ENCODE results near the gene NR2C2. TPM values are rescaled to one million over a fixed set of nuclear protein-coding genes. Genes with fewer than 3 reads are reported as not detected.
"Not testable (repeated sequence)": the region's sequence is repeated elsewhere in the genome, so short reads cannot be mapped to it uniquely, and the experiment has no call there.

The NR2C2 gene
- total and polyA plus RNA-seq, 2 of the 13 experiments (the other 11 are each of a cell fraction or from before 2014, with no cell fraction given), result 7.8 to 11.8 TPM

DNA sequence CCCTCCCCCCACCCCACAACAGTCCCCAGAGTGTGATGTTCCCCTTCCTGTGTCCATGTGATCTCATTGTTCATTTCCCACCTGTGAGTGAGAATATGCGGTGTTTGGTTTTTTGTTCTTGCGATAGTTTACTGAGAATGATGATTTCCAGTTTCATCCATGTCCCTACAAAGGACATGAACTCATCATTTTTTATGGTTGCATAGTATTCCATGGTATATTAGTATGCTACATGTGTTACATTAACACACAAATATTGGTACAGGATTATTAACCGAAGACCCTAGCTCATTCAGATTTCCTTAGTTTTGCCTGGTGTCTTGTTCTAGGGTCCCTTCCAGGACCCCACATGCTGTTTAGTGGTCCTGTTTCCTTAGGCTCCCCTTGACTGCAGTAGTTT lies 43.9 kb upstream of the NR2C2 start:
- in situ Hi-C loops (cut with HindIII; ENCODE audit: extremely low pct_ligation_motif_present, low pct_unique_long_range_greater_than_20kb); POLR2A ChIA-PET: not testable (repeated sequence)

DNA sequence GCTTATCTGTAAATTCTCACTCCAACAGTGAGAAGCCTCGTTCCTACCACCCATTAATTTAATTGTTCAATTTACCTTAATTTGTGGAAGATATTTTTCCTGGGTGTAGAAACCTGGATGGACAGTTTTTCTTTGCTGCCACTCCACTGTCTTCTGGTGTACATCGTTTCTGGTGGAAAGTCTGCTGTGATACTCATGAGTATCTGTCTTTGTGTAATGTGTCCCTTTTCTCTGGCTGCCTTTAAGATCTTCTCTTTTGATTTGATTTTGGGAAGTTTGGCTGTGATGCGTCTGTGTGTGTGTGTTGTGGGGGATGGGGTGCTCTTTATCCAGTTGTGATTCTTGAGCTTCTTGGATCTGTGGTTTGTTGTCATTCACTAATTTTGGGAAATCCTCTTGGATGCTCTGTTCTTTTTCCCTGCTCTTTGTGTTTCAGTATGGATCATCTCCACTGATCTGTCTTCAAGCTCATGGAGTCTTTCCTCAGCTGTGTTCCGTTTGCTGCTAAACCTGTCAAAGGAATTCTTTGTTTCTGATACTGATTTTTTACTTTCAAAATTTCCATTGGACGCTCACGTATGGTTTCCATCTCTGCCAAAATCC lies 42.2 kb upstream of the NR2C2 start:
- TF ChIP-seq ZNF317 (CRISPR knock-in tag; IDR thresholded peaks at IDR 0.05) (peak; percentile 99), ZNF773 (CRISPR knock-in tag; IDR thresholded peaks at IDR 0.05; ENCODE audit: borderline replicate concordance) (no peak)
- H4K20me1 ChIP-seq (ENCODE audit: insufficient read depth, low read length), result no peaks in the 10 kb centered on the region
- H3K4me1 ChIP-seq (ENCODE audit: insufficient read depth, low read length), result peaks cover 16% of the 10 kb centered on the region
- no peak overlapping the region for H2AFZ ChIP-seq (ENCODE audit: low read length)
- no peaks in the 10 kb centered on the region for H3K36me3 ChIP-seq (replicated peaks in 1 of 2; ENCODE audit: control insufficient read depth in 1 of 2, insufficient read depth in 2 of 2, low read length in 2 of 2)
- H3K79me2 ChIP-seq (ENCODE audit: insufficient read depth, low read length), result no peaks in the 10 kb centered on the region
- 34% methylated on average over 6 of the region's 6 CpGs for WGBS (ENCODE audit: low lambda C conversion rate)
- in situ Hi-C loops (cut with HindIII; ENCODE audit: extremely low pct_ligation_motif_present, low pct_unique_long_range_greater_than_20kb) (no loop called here), intact Hi-C loops (cut with micrococcal nuclease; ENCODE audit: unreplicated experiment) (no loop called here)
- DNase-seq (ENCODE audit: low spot score) (no peak), FAIRE-seq (no peak), ATAC-seq (no peak)
- H3K4me2 ChIP-seq (ENCODE audit: low read depth, low read length), result no peak overlapping the region
- no peak overlapping the region for H3K4me3 ChIP-seq (replicated peaks in 1 of 3; ENCODE audit: insufficient read depth in 1 of 3, low read depth in 2 of 3, low read length in 3 of 3)
- H3K27ac ChIP-seq (ENCODE audit: extremely low read length, insufficient read depth, low read length), result no peak overlapping the region
- CTCF ChIA-PET (ENCODE audit: low intra/inter-chr PET ratio, low total read pairs), result no interaction called here
- H3K9me3 ChIP-seq (ENCODE audit: low read length), result peaks cover 9% of the 10 kb centered on the region; the same call in 1 of the 2 replicates
- POLR2A ChIA-PET, result no interaction called here
- BruUV-seq (replicated peaks), result no TSS peak
- no peak overlapping the region for H3K9ac ChIP-seq (ENCODE audit: insufficient read depth, low read depth, low read length)
- H3K27me3 ChIP-seq (ENCODE audit: control insufficient read depth in 1 of 2, insufficient read depth in 2 of 2, low read length in 2 of 2), result peaks cover 0 to 4% of the 10 kb centered on the region in 2 experiments; a peak in 2 of 5 replicates

More for the DNA sequence above, 43.9 kb upstream of the NR2C2 start:
- H3K27ac ChIP-seq (ENCODE audit: extremely low read length, insufficient read depth, low read length); H3K27me3 ChIP-seq (ENCODE audit: control insufficient read depth in 1 of 2, insufficient read depth in 2 of 2, low read length in 2 of 2); H3K4me2 ChIP-seq (ENCODE audit: low read depth, low read length); DNase-seq (ENCODE audit: low spot score); H3K9ac ChIP-seq (ENCODE audit: insufficient read depth, low read depth, low read length); H3K79me2 ChIP-seq (ENCODE audit: insufficient read depth, low read length); H3K9me3 ChIP-seq (ENCODE audit: low read length); ATAC-seq; H3K4me3 ChIP-seq (replicated peaks in 1 of 3; ENCODE audit: insufficient read depth in 1 of 3, low read depth in 2 of 3, low read length in 3 of 3); FAIRE-seq; H2AFZ ChIP-seq (ENCODE audit: low read length); H3K36me3 ChIP-seq (replicated peaks in 1 of 2; ENCODE audit: control insufficient read depth in 1 of 2, insufficient read depth in 2 of 2, low read length in 2 of 2); CTCF ChIA-PET (ENCODE audit: low intra/inter-chr PET ratio, low total read pairs); BruUV-seq (replicated peaks); H4K20me1 ChIP-seq (ENCODE audit: insufficient read depth, low read length); intact Hi-C loops (cut with micrococcal nuclease; ENCODE audit: unreplicated experiment): not testable (repeated sequence)
- 86% methylated on average over 2 of the region's 3 CpGs for WGBS (ENCODE audit: low lambda C conversion rate)
- peaks cover 31% of the 10 kb centered on the region for H3K4me1 ChIP-seq (ENCODE audit: insufficient read depth, low read length)
